Spleen (tissue), 7 donors: Measurements from ENCODE around the gene KHK.

Experiments
- CTCF ChIP-seq, 11 experiments: fragments of 200-600 bp in 7 of 11; fragments of 450-650 bp in 4 of 11; sonication (generic) in 4 of 11; IDR thresholded peaks in 8 of 11; conservative IDR thresholded peaks in 3 of 11; 1 replicate in 7 of 11; 2 replicates in 4 of 11; pipeline versions ENCODE4 v1.4.0 to v1.8.0; 2016 to 2021; ENCODE audit warnings: antibody characterized with exemption in 11 of 11, inconsistent platforms in 4 of 11, mild to moderate bottlenecking in 1 of 11
- POLR2AphosphoS5 ChIP-seq, 3 donors: sonication (generic); formaldehyde crosslinking; IDR thresholded peaks; one replicate each; pipeline ENCODE4 v1.5.1; 2017; ENCODE audit warnings: antibody characterized with exemption in 3 of 3
- donor health status: DM: no; HTN: no; CAD: no; lungs with moderate emphysema.
- donor health status: DM: no; HTN: no; CAD: no.
- donor health status: DM: no; HTN: no; CAD: no.

- TF ChIP-seq CTCF (IDR thresholded peaks at IDR 0.05 in 8 of 11, conservative IDR thresholded peaks at IDR 0.05 in 3 of 11), result no peak
- TF ChIP-seq POLR2AphosphoS5 (IDR thresholded peaks at IDR 0.05), result no peak
Observed at GRCh38 chr2:27118525-27119329, 32.2 kb downstream of the KHK start, which contains the start of gene CGREF1.
